H9 (cell line): ENCODE data around the gene IER5L. TPM values are rescaled to one million over a fixed set of nuclear protein-coding genes. Genes with fewer than 3 reads are reported as not detected.

Experiments used
- DNase-seq: peaks from one replicate; pipeline ENCODE4 v3.0.0-alpha.2; 2017
- H2AFZ ChIP-seq: one replicate; pipeline ENCODE4 v1.6.1; 2013; ENCODE audit warnings: mild to moderate bottlenecking, low read length, control low read depth, moderate library complexity
- H2AK5ac ChIP-seq: 2 replicates; pipeline ENCODE4 v1.6.1; 2013; ENCODE audit warnings: low read length, control low read depth, mixed read lengths; ENCODE audit not compliant: insufficient read length
- H2BK120ac ChIP-seq: one replicate; pipeline ENCODE4 v1.6.1; 2013; ENCODE audit warnings: low read depth, mild to moderate bottlenecking, low read length, control low read depth, inconsistent platforms; ENCODE audit not compliant: poor library complexity, severe bottlenecking
- H2BK12ac ChIP-seq: 2 replicates; pipeline ENCODE4 v1.6.1; 2013; ENCODE audit warnings: low read length, control low read depth, mixed read lengths, low read depth; ENCODE audit not compliant: insufficient read length
- H2BK15ac ChIP-seq: 2 replicates; pipeline ENCODE4 v1.6.1; 2013; ENCODE audit warnings: low read depth, low read length, control low read depth
- H2BK20ac ChIP-seq: one replicate; pipeline ENCODE4 v1.6.1; 2013; ENCODE audit warnings: low read depth, mild to moderate bottlenecking, low read length, control low read depth, inconsistent platforms; ENCODE audit not compliant: poor library complexity, severe bottlenecking
- H2BK5ac ChIP-seq: 2 replicates; pipeline ENCODE4 v1.6.1; 2013; ENCODE audit warnings: low read length, control low read depth, mixed read lengths; ENCODE audit not compliant: insufficient read length
- H3K14ac ChIP-seq: 2 replicates; pipeline ENCODE4 v1.6.1; 2013; ENCODE audit warnings: low read length, control low read depth; ENCODE audit not compliant: insufficient read depth
- H3K18ac ChIP-seq: 2 replicates; pipeline ENCODE4 v1.6.1; 2013; ENCODE audit warnings: low read depth, mild to moderate bottlenecking, mixed read lengths, low read length, control low read depth; ENCODE audit not compliant: insufficient read length
- H3K23ac ChIP-seq: 2 replicates; pipeline ENCODE4 v1.6.1; 2013; ENCODE audit warnings: low read length, control low read depth, mixed read lengths, low read depth; ENCODE audit not compliant: insufficient read length
- H3K23me2 ChIP-seq: 2 replicates; pipeline ENCODE4 v1.6.1; 2013; ENCODE audit warnings: low read depth, mild to moderate bottlenecking, mixed read lengths, low read length, control low read depth; ENCODE audit not compliant: insufficient read length, poor library complexity, severe bottlenecking
- H3K27ac ChIP-seq: 2 replicates; pipeline ENCODE4 v1.5.1; 2013; ENCODE audit warnings: low read length, control low read depth, mixed read lengths, low read depth; ENCODE audit not compliant: insufficient read length
- H3K27me3 ChIP-seq: 2 replicates; pipeline ENCODE4 v1.6.1; 2013; ENCODE audit warnings: low read length, control low read depth, inconsistent platforms; ENCODE audit not compliant: insufficient read depth
- H3K4ac ChIP-seq: 2 replicates; pipeline ENCODE4 v1.6.1; 2013; ENCODE audit warnings: low read depth, mild to moderate bottlenecking, control low read depth, inconsistent platforms, low read length, moderate library complexity
- H3K4me1 ChIP-seq: 2 replicates; pipeline ENCODE4 v1.6.1; 2013; ENCODE audit warnings: low read length, control low read depth, inconsistent platforms; ENCODE audit not compliant: insufficient read depth
- H3K4me2 ChIP-seq: 2 replicates; pipeline ENCODE4 v1.6.1; 2013; ENCODE audit warnings: low read length, control low read depth, mixed read lengths; ENCODE audit not compliant: insufficient read length, insufficient read depth
- H3K56ac ChIP-seq: 2 replicates; pipeline ENCODE4 v1.6.1; 2013; ENCODE audit warnings: low read depth, mild to moderate bottlenecking, mixed read lengths, low read length, control low read depth; ENCODE audit not compliant: insufficient read length
- H3K79me1 ChIP-seq: 2 replicates; pipeline ENCODE4 v1.6.1; 2013; ENCODE audit warnings: low read depth, mild to moderate bottlenecking, moderate library complexity, low read length, control low read depth, inconsistent platforms; ENCODE audit not compliant: insufficient read depth, poor library complexity, severe bottlenecking
- H3K79me2 ChIP-seq: 2 replicates; pipeline ENCODE4 v1.6.1; 2013; ENCODE audit warnings: low read length, control low read depth, inconsistent platforms; ENCODE audit not compliant: insufficient read depth
- H3K9ac ChIP-seq: 2 replicates; pipeline ENCODE4 v1.6.1; 2013; ENCODE audit warnings: low read length, control low read depth, mixed read lengths; ENCODE audit not compliant: insufficient read length; ENCODE audit errors: extremely low read depth
- H3K9me3 ChIP-seq: one replicate; pipeline ENCODE4 v1.6.1; 2013; ENCODE audit warnings: low read depth, low read length, inconsistent platforms; ENCODE audit not compliant: control insufficient read depth
- H3T11ph ChIP-seq: one replicate; pipeline ENCODE4 v1.6.1; 2013; ENCODE audit warnings: mild to moderate bottlenecking, low read length, control low read depth, inconsistent platforms
- H4K20me1 ChIP-seq: one replicate; pipeline ENCODE4 v1.6.1; 2013; ENCODE audit not compliant: control insufficient read depth, insufficient read length, insufficient read depth
- H4K5ac ChIP-seq: 2 replicates; pipeline ENCODE4 v1.6.1; 2013; ENCODE audit warnings: low read depth, mild to moderate bottlenecking, mixed read lengths, low read length, control low read depth; ENCODE audit not compliant: insufficient read length
- H4K8ac ChIP-seq: replicated peaks from 2 replicates; pipeline ENCODE4 v1.6.1; 2013; ENCODE audit warnings: low read length, control low read depth, mixed read lengths, low read depth; ENCODE audit not compliant: insufficient read length
- H4K91ac ChIP-seq: 2 replicates; pipeline ENCODE4 v1.6.1; 2013; ENCODE audit warnings: low read depth, mild to moderate bottlenecking, moderate library complexity, mixed read lengths, low read length, control low read depth; ENCODE audit not compliant: insufficient read length
- H3K27ac Mint-ChIP-seq, 3 experiments: 2 replicates in 2 of 3; 3 replicates in 1 of 3; pipeline ENCODE4 v1.8.0; 2020 to 2021; ENCODE audit warnings: mixed read lengths in 3 of 3, mild to moderate bottlenecking in 1 of 3, moderate library complexity in 1 of 3
- H3K27me3 Mint-ChIP-seq: 2 replicates; pipeline ENCODE4 v1.8.0; 2021; ENCODE audit warnings: low read depth, mild to moderate bottlenecking, moderate library complexity, mixed read lengths
- H3K36me3 Mint-ChIP-seq, 3 experiments: 2 replicates in 2 of 3; 3 replicates in 1 of 3; pipeline ENCODE4 v1.8.0; 2020 to 2021; ENCODE audit warnings: low read depth in 3 of 3, mixed read lengths in 3 of 3; ENCODE audit not compliant: insufficient read depth in 1 of 3
- H3K4me1 Mint-ChIP-seq, 2 experiments: 2 replicates each; pipeline ENCODE4 v1.8.0; 2020; ENCODE audit warnings: mixed read lengths in 2 of 2
- H3K4me3 Mint-ChIP-seq, 2 experiments: 2 replicates in 1 of 2; 3 replicates in 1 of 2; pipeline ENCODE4 v1.8.0; 2020 to 2021; ENCODE audit warnings: mild to moderate bottlenecking in 2 of 2, mixed read lengths in 2 of 2, moderate library complexity in 1 of 2
- H3K9me3 Mint-ChIP-seq, 2 experiments: 2 replicates in 1 of 2; 3 replicates in 1 of 2; pipeline ENCODE4 v1.8.0; 2020; ENCODE audit warnings: mild to moderate bottlenecking in 2 of 2, mixed read lengths in 2 of 2, moderate library complexity in 1 of 2
- CTCF ChIP-seq: fragments of 200-600 bp; sonication (generic); conservative IDR thresholded peaks from 3 replicates; pipeline ENCODE4 v1.8.0; 2021; ENCODE audit warnings: antibody characterized with exemption, mild to moderate bottlenecking
- WGBS: extraction: QIAGEN DNeasy Blood & Tissue Kit; methylation state at CpG from one replicate; pipeline ENCODE4 v1.1.7; 2013; ENCODE audit warnings: missing lambda C conversion rate, low lambda C conversion rate, mixed read lengths; ENCODE audit not compliant: insufficient read length; ENCODE audit errors: extremely low coverage; 5-methylcytosine and 5-hydroxymethylcytosine counted together
- total RNA-seq: library from RNA; stranded (reverse); gene quantifications from 2 replicates; pipeline ENCODE4 v1.2.1, GENCODE V29; 2021

Gene IER5L
- total RNA-seq, 1 experiment from 2014 or later = 1.0 TPM

- no peak for TF ChIP-seq CTCF
- Histone ChIP-seq H4K5ac (no peak overlapping the region), H2BK15ac (no peak overlapping the region), H3K23ac (no peak overlapping the region), H3K9ac (no peak overlapping the region), H3T11ph (no peak overlapping the region), H3K18ac (peak overlapping the region; percentile 59), H3K27ac (no peak overlapping the region), H3K23me2 (no peaks in the 10 kb centered on the region), H4K91ac (no peak overlapping the region), H3K4me1 (peaks cover 11% of the 10 kb centered on the region; the same call in 1 of the 2 replicates), H2BK120ac (no peak overlapping the region), H4K8ac (no peak overlapping the region), H3K9me3 (no peaks in the 10 kb centered on the region), H2AK5ac (no peak overlapping the region), H3K27me3 (no peaks in the 10 kb centered on the region), H3K14ac (peak overlapping the region; percentile 38; the same call in 1 of the 2 replicates), H2BK5ac (no peak overlapping the region), H3K4ac (no peak overlapping the region), H3K79me1 (no peaks in the 10 kb centered on the region), H2BK12ac (no peak overlapping the region), H3K56ac (no peak overlapping the region), H4K20me1 (no peaks in the 10 kb centered on the region), H3K79me2 (no peaks in the 10 kb centered on the region), H2BK20ac (no peak overlapping the region), H2AFZ (no peak overlapping the region), H3K4me2 (no peak overlapping the region)
- Mint-ChIP-seq H3K27ac (peak overlapping the region; percentile 83 to 90 (median 90); a peak in 6 of 7 replicates), H3K36me3 (peaks cover 16 to 43% (median 34%) of the 10 kb centered on the region in 3 experiments; a peak in 6 of 7 replicates), H3K27me3 (peaks cover under 1% of the 10 kb centered on the region; the same call in 1 of the 2 replicates), H3K4me3 (no peak overlapping the region), H3K9me3 (no peaks in the 10 kb centered on the region), H3K4me1 (peaks cover 36 to 55% of the 10 kb centered on the region in 2 experiments)
- DNase-seq = peak; percentile 74
- WGBS = no CpG with 5 or more reads among the region's 7 CpGs
Observed at GRCh38 chr9:129145841-129146292, 32.2 kb downstream of the IER5L start.
